Stomach (tissue), 9 donors: ENCODE data around the gene TRAF3. TPM values are rescaled to one million over a fixed set of nuclear protein-coding genes. Genes with fewer than 3 reads are reported as not detected.

Experiments used
- DNase-seq, 2 donors: peaks; one replicate each; pipeline versions ENCODE4 v3.0.0 to v3.0.0-alpha.2; 2013 to 2019
- H3K27ac ChIP-seq, 5 donors: fragments of 200-600 bp in 4 of 5; sonication (generic) in 4 of 5; one replicate each; pipeline ENCODE4 v1.5.1; 2013 to 2019; ENCODE audit warnings: mild to moderate bottlenecking in 1 of 5, moderate library complexity in 1 of 5
- H3K27me3 ChIP-seq, 3 donors: fragments of 200-600 bp; sonication (generic); one replicate each; pipeline ENCODE4 v1.5.1; 2017 to 2019; ENCODE audit warnings: mixed run types in 1 of 3
- H3K36me3 ChIP-seq, 4 donors: fragments of 200-600 bp; sonication (generic); 1 replicate in 3 of 4; 2 replicates in 1 of 4; pipeline ENCODE4 v1.5.1; 2016 to 2019
- H3K4me1 ChIP-seq, 4 donors: fragments of 200-600 bp; sonication (generic); one replicate each; pipeline ENCODE4 v1.5.1; 2016 to 2019
- H3K4me3 ChIP-seq, 4 donors: fragments of 200-600 bp; sonication (generic) in 3 of 4; one replicate each; pipeline ENCODE4 v1.5.1; 2016 to 2019; ENCODE audit warnings: mild to moderate bottlenecking in 1 of 4
- H3K9me3 ChIP-seq, 4 donors: fragments of 200-600 bp; sonication (generic); one replicate each; pipeline ENCODE4 v1.5.1; 2016 to 2019
- EP300 ChIP-seq: sonication (generic); formaldehyde crosslinking; IDR thresholded peaks from one replicate; pipeline ENCODE4 v1.6.1; 2017; ENCODE audit warnings: antibody characterized with exemption
- POLR2A ChIP-seq, 4 donors: fragments of 450-650 bp; IDR thresholded peaks; one replicate each; pipeline ENCODE4 v1.6.1; 2016; ENCODE audit warnings: antibody characterized with exemption in 4 of 4, control low read depth in 2 of 4, mild to moderate bottlenecking in 1 of 4, moderate library complexity in 1 of 4
- POLR2AphosphoS5 ChIP-seq, 3 donors: sonication (generic); formaldehyde crosslinking; IDR thresholded peaks; one replicate each; pipeline ENCODE4 v1.6.1; 2016; ENCODE audit warnings: antibody characterized with exemption in 3 of 3
- WGBS, 5 donors: extraction: QIAGEN DNeasy Blood & Tissue Kit in 3 of 5; methylation state at CpG; one replicate each; pipeline versions ENCODE4 v1.1.5 to v1.1.7; 2013 to 2018; 5-methylcytosine and 5-hydroxymethylcytosine counted together
- intact Hi-C: fragments of 100-400 bp; cut with DNase I; formaldehyde crosslinking; loops from one replicate; pipeline ENCODE4 v1.15.1; 2023; ENCODE audit warnings: low total_unique reads
- polyA plus RNA-seq, 3 donors: library from polyadenylated mRNA; stranded (reverse); fragments of 200-250 nt; gene quantifications; one replicate each; pipeline ENCODE4 v1.2.3, GENCODE V29; 2013
- total RNA-seq, 5 donors: library from RNA; depleted of rRNA; stranded (reverse); fragments of >200 nt; gene quantifications; one replicate each; pipeline versions ENCODE4 v1.1.0 to v1.2.3, GENCODE V29; 2014 to 2016
- TF ChIP-seq, protein P1 (sequence below), 7 experiments: fragments of 450-650 bp in 4 of 7; fragments of 200-600 bp in 3 of 7; sonication (generic) in 3 of 7; IDR thresholded peaks; one replicate each; pipeline ENCODE4 v1.5.1; 2016 to 2019; ENCODE audit warnings: antibody characterized with exemption in 7 of 7, control low read depth in 2 of 7, mild to moderate bottlenecking in 1 of 7
- donor health status: healthy with polysubstance abuse.
- donor health status: Bipolar disorder and iron deficiency.
- donor health status: healthy.

The TRAF3 gene
- total and polyA plus RNA-seq, 8 donors = 3.5 to 30.1 (median 6.3) TPM

- peaks cover 8 to 25% (median 22%) of the 10 kb centered on the region in 4 donors for H3K4me1 ChIP-seq
- H3K9me3 ChIP-seq = no peaks in the 10 kb centered on the region
- DNase-seq = peak in 1 of 2 donors; percentile 82
- no peaks in the 10 kb centered on the region for H3K36me3 ChIP-seq
- no peak within 1 kb of the TSS for H3K27ac ChIP-seq
- peak within 1 kb of the TSS; percentile 3 to 43 (median 38) for H3K4me3 ChIP-seq
- WGBS, 5 donors = 5 to 8% (median 6%) methylated on average over 43 to 56 of the region's 56 CpGs
- intact Hi-C loops = no loop called here
- H3K27me3 ChIP-seq = peaks cover 11 to 59% (median 34%) of the 10 kb centered on the region in 3 donors
- TF ChIP-seq EP300 = no peak
- TF ChIP-seq POLR2A (IDR thresholded peaks at IDR 0.05) = no peak
- TF ChIP-seq, protein P1, sequence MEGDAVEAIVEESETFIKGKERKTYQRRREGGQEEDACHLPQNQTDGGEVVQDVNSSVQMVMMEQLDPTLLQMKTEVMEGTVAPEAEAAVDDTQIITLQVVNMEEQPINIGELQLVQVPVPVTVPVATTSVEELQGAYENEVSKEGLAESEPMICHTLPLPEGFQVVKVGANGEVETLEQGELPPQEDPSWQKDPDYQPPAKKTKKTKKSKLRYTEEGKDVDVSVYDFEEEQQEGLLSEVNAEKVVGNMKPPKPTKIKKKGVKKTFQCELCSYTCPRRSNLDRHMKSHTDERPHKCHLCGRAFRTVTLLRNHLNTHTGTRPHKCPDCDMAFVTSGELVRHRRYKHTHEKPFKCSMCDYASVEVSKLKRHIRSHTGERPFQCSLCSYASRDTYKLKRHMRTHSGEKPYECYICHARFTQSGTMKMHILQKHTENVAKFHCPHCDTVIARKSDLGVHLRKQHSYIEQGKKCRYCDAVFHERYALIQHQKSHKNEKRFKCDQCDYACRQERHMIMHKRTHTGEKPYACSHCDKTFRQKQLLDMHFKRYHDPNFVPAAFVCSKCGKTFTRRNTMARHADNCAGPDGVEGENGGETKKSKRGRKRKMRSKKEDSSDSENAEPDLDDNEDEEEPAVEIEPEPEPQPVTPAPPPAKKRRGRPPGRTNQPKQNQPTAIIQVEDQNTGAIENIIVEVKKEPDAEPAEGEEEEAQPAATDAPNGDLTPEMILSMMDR (IDR thresholded peaks at IDR 0.05) = no peak
- no peak for TF ChIP-seq POLR2AphosphoS5 (IDR thresholded peaks at IDR 0.05)
Observed at GRCh38 chr14:102922490-102923200, 145.4 kb downstream of the TRAF3 start, which contains the start of gene AMN. TSS of gene AMN (plus strand) at chr14:102922663. CDS start at chr14:102922689, 26 bp downstream.

- H3K36me3 ChIP-seq = no peaks in the 10 kb centered on the region
- WGBS, 5 donors = 5 to 13% (median 7%) methylated on average over 10 to 53 of the region's 53 CpGs
- H3K4me1 ChIP-seq = peaks cover 15 to 32% (median 29%) of the 10 kb centered on the region in 4 donors
- no peaks in the 10 kb centered on the region for H3K9me3 ChIP-seq
- intact Hi-C loops = no loop called here
- no peak overlapping the region for H3K27ac ChIP-seq
- peaks cover 11 to 66% (median 39%) of the 10 kb centered on the region in 3 donors for H3K27me3 ChIP-seq
- no peak for DNase-seq
- TF ChIP-seq POLR2A (IDR thresholded peaks at IDR 0.05) (no peak), EP300 (no peak), POLR2AphosphoS5 (IDR thresholded peaks at IDR 0.05) (no peak)
- TF ChIP-seq, protein P1 (IDR thresholded peaks at IDR 0.05) = no peak
- peak overlapping the region; percentile 3 to 43 (median 38) for H3K4me3 ChIP-seq
Observed at GRCh38 chr14:102923201-102923924, 146.1 kb downstream of the TRAF3 start.

DNA sequence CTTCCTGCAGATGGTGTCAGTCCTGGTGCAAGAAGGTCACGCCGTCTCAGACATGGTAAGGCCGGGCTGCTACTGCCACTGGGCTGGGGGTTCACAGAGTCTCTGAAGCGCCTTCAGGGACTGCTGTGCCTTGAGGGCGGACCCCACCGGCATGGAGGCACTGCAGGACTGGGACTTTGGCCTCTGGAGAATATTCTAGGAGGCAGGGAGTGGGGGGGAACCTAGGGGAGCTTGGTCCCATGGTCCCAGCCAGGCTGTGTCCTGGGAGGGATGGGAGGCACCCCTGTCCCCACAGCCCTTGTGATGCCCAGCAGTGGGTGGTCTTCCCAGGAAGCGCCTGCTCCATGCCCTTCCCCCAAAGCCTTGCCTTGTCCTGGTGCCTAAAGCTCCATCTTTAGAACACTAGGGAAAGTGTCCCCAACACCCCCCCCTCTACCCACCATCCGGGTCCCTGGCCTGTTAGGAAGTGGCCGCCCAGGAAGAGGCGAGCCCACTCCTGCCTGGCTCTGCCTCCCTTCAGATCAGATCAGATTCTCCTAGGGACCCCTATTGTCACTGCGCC is 146.8 kb downstream of the TRAF3 start:
- H3K27me3 ChIP-seq = peaks cover 13 to 73% (median 45%) of the 10 kb centered on the region in 3 donors

More for the DNA sequence above, 146.8 kb downstream of the TRAF3 start:
- peaks cover 22 to 38% (median 35%) of the 10 kb centered on the region in 4 donors for H3K4me1 ChIP-seq
- intact Hi-C loops = no loop called here
- no peak overlapping the region for H3K27ac ChIP-seq
- no peaks in the 10 kb centered on the region for H3K9me3 ChIP-seq
- no peak for TF ChIP-seq POLR2AphosphoS5 (IDR thresholded peaks at IDR 0.05)
- TF ChIP-seq, protein P1 (IDR thresholded peaks at IDR 0.05) = no peak
- no peak overlapping the region for H3K4me3 ChIP-seq
- 59 to 71% (median 60%) methylated on average over 8 to 11 of the region's 11 CpGs for WGBS, 5 donors
- DNase-seq = no peak
- H3K36me3 ChIP-seq = no peaks in the 10 kb centered on the region
